Left lung (tissue), 10 donors: ENCODE measurements around the gene DDIT4. TPM values are rescaled to one million over a fixed set of nuclear protein-coding genes. Genes with fewer than 3 reads are reported as not detected.

Experiments
- ATAC-seq: fragments of 200-7000 bp; cut with Tn5 transposase; one replicate; pipeline ENCODE4 v1.9.1; 2020; ENCODE audit warnings: moderate library complexity
- DNase-seq, 4 donors: peaks; one replicate each; pipeline ENCODE4 v3.0.0-alpha.2; 2013 to 2020
- H3K27ac ChIP-seq, 2 donors: fragments of 200-600 bp; sonication (generic) in 1 of 2; one replicate each; pipeline versions ENCODE4 v1.5.0 to v1.8.0; 2020 to 2021
- H3K27me3 ChIP-seq, 2 donors: fragments of 200-600 bp; sonication (generic) in 1 of 2; one replicate each; pipeline versions ENCODE4 v1.5.0 to v1.8.0; 2020 to 2021
- H3K36me3 ChIP-seq, 2 donors: fragments of 200-600 bp; sonication (generic) in 1 of 2; one replicate each; pipeline versions ENCODE4 v1.5.0 to v1.8.0; 2020 to 2021
- H3K4me1 ChIP-seq, 2 donors: fragments of 200-600 bp; one replicate each; pipeline ENCODE4 v1.8.0; 2021
- H3K4me3 ChIP-seq, 2 donors: fragments of 200-600 bp; sonication (generic) in 1 of 2; one replicate each; pipeline versions ENCODE4 v1.5.0 to v1.8.0; 2020 to 2021; ENCODE audit warnings: mild to moderate bottlenecking in 1 of 2
- H3K9me3 ChIP-seq, 2 donors: fragments of 200-600 bp; sonication (generic) in 1 of 2; one replicate each; pipeline versions ENCODE4 v1.5.0 to v1.8.0; 2020 to 2021
- CTCF ChIP-seq, 2 donors: fragments of 200-600 bp; sonication (generic) in 1 of 2; IDR thresholded peaks; one replicate each; pipeline versions ENCODE4 v1.5.0 to v1.8.0; 2021; ENCODE audit warnings: antibody characterized with exemption in 2 of 2
- intact Hi-C, 2 donors: fragments of 100-400 bp; cut with DNase I; formaldehyde crosslinking; loops; one replicate each; pipeline versions ENCODE4 v1.11.2 to v1.14.2; 2022
- polyA plus RNA-seq, 6 donors: library from polyadenylated mRNA; unstranded; fragments of 120-200 nt; gene quantifications; one replicate each; pipeline ENCODE4 v1.2.1, GENCODE V29; 2013; ENCODE audit not compliant: insufficient read length in 6 of 6
- total RNA-seq, 2 donors: library from RNA; stranded (reverse); fragmentation: NEBNext Ultra II Directional; extraction: Animal tissue kit (Norgen Biotek cat#: 25700); gene quantifications; one replicate each; pipeline ENCODE4 v1.2.1, GENCODE V29; 2021
- donor health status: DM: no; HTN: yes; CAD: no.
- donor health status: DM: no; HTN: no; CAD: no.

DDIT4 gene
- total and polyA plus RNA-seq, 8 donors = 40.7 to 98.7 (median 56.4) TPM

- TF ChIP-seq CTCF (IDR thresholded peaks at IDR 0.05) = no peak
- Histone ChIP-seq H3K36me3 (no peaks in the 10 kb centered on the region), H3K27ac (peak overlapping the region; percentile 19 to 77), H3K4me1 (peaks cover 22 to 52% of the 10 kb centered on the region in 2 donors), H3K27me3 (no peaks in the 10 kb centered on the region), H3K9me3 (no peaks in the 10 kb centered on the region), H3K4me3 (no peak overlapping the region)
- ATAC-seq = peak; percentile 78
- intact Hi-C loops = no loop called here
- peak in 1 of 4 donors; percentile 72 for DNase-seq
Observed at GRCh38 chr10:72308320-72308987, 34.7 kb downstream of the DDIT4 start.

GRCh38 chr10:72309290-72310240 is 35.8 kb downstream of the DDIT4 start:
- intact Hi-C loops = no loop called here
- peak; percentile 29 for ATAC-seq
- Histone ChIP-seq H3K27ac (peak overlapping the region in 1 of 2 donors; percentile 77), H3K36me3 (no peaks in the 10 kb centered on the region), H3K4me1 (peaks cover 22 to 57% of the 10 kb centered on the region in 2 donors), H3K9me3 (no peaks in the 10 kb centered on the region), H3K4me3 (no peak overlapping the region), H3K27me3 (no peaks in the 10 kb centered on the region)
- no peak for TF ChIP-seq CTCF (IDR thresholded peaks at IDR 0.05)
- DNase-seq = peak in 1 of 4 donors; percentile 83

- Histone ChIP-seq H3K9me3 (no peaks in the 10 kb centered on the region), H3K4me1 (peaks cover 25 to 62% of the 10 kb centered on the region in 2 donors), H3K27ac (peak overlapping the region in 1 of 2 donors; percentile 77), H3K4me3 (no peak overlapping the region), H3K36me3 (no peaks in the 10 kb centered on the region), H3K27me3 (no peaks in the 10 kb centered on the region)
- DNase-seq (no peak), ATAC-seq (no peak)
- no peak for TF ChIP-seq CTCF (IDR thresholded peaks at IDR 0.05)
- intact Hi-C loops = no loop called here
Observed at GRCh38 chr10:72310241-72310633, 36.5 kb downstream of the DDIT4 start.

- no peaks in the 10 kb centered on the region for H3K27me3 ChIP-seq
- DNase-seq = no peak
- intact Hi-C loops = no loop called here
- peak overlapping the region in 1 of 2 donors; percentile 77 for H3K27ac ChIP-seq
- peak; percentile 15 for ATAC-seq
- peaks cover 29 to 62% of the 10 kb centered on the region in 2 donors for H3K4me1 ChIP-seq
- H3K4me3 ChIP-seq = no peak overlapping the region
- H3K36me3 ChIP-seq = no peaks in the 10 kb centered on the region
- no peaks in the 10 kb centered on the region for H3K9me3 ChIP-seq
- no peak for TF ChIP-seq CTCF (IDR thresholded peaks at IDR 0.05)
Observed at GRCh38 chr10:72310636-72311035, 36.9 kb downstream of the DDIT4 start.

- Histone ChIP-seq H3K9me3 (no peaks in the 10 kb centered on the region), H3K36me3 (no peaks in the 10 kb centered on the region), H3K27ac (no peak overlapping the region), H3K4me3 (no peak overlapping the region), H3K4me1 (peaks cover 37 to 68% of the 10 kb centered on the region in 2 donors), H3K27me3 (no peaks in the 10 kb centered on the region)
- ATAC-seq (no peak), DNase-seq (no peak)
- intact Hi-C loops = no loop called here
- TF ChIP-seq CTCF (IDR thresholded peaks at IDR 0.05) = no peak
Observed at GRCh38 chr10:72311667-72312066, 37.9 kb downstream of the DDIT4 start.
